ENCODE results near the gene CSMD2.

GRCh38 chr1:34002810-34003209 lies 162.2 kb downstream of the CSMD2 start:
- TF ChIP-seq CTCF (IDR thresholded peaks at IDR 0.05; ENCODE audit: insufficient read depth, low read length, poor library complexity, severe bottlenecking): no peak
- no peak for TF ChIP-seq EZH2phosphoT487 (conservative IDR thresholded peaks at IDR 0.05; ENCODE audit: low read length)
